Activated CD8-positive, alpha-beta T cell treated with anti-CD3 and anti-CD28 coated beads, Interleukin-2, amount 10 ng/mL, durations not matched to agents 7 days and 5 days (primary cell): ENCODE data around the gene MYH9. TPM values are rescaled to one million over a fixed set of nuclear protein-coding genes. Genes with fewer than 3 reads are reported as not detected.
A peak's percentile ranks its signal among the peaks of the same experiment; 100 is the strongest.

Source experiments
- ATAC-seq: fragments of 150-1000 bp; cut with Tn5 transposase; one replicate; pipeline ENCODE4 v1.10.0; 2021; ENCODE audit warnings: moderate library complexity
- CTCF ChIA-PET: fragments of 350-600 bp; sonication (Branson Sonifier 250); formaldehyde crosslinking; loops from one replicate; lab custom pipeline; 2021; ENCODE audit warnings: antibody characterized with exemption; lab: Charles Lee
- POLR2A ChIA-PET: fragments of 350-600 bp; sonication (Branson Sonifier 250); formaldehyde crosslinking; loops from one replicate; lab custom pipeline; 2021; ENCODE audit warnings: antibody characterized with exemption; lab: Charles Lee
- DNase-seq: peaks from one replicate; pipeline ENCODE4 v3.0.0-alpha.2; 2020
- H3K27ac Mint-ChIP-seq: one replicate; pipeline ENCODE4 v1.8.0; 2021; ENCODE audit warnings: mild to moderate bottlenecking, mixed read lengths
- H3K27me3 Mint-ChIP-seq: one replicate; pipeline ENCODE4 v1.8.0; 2021; ENCODE audit warnings: low read depth, mixed read lengths
- H3K36me3 Mint-ChIP-seq: one replicate; pipeline ENCODE4 v1.8.0; 2021; ENCODE audit warnings: low read depth, mixed read lengths
- H3K4me1 Mint-ChIP-seq: one replicate; pipeline ENCODE4 v1.8.0; 2021; ENCODE audit warnings: low read depth, mixed read lengths
- H3K4me3 Mint-ChIP-seq: one replicate; pipeline ENCODE4 v1.8.0; 2021; ENCODE audit warnings: mild to moderate bottlenecking, mixed read lengths
- H3K9me3 Mint-ChIP-seq: one replicate; pipeline ENCODE4 v1.8.0; 2022; ENCODE audit warnings: mixed read lengths; ENCODE audit not compliant: insufficient read depth
- microRNA-seq: library from miRNA; unstranded; fragments of <30 nt; microRNA quantifications from one replicate; pipeline ENCODE4 v1.2.0, GENCODE V29; 2022
- total RNA-seq, 2 experiments: library from RNA; stranded (reverse); gene quantifications; one replicate each; pipeline ENCODE4 v1.2.3, GENCODE V29; 2021

MYH9 gene
- total RNA-seq, 2 experiments from 2014 or later = 857 to 883 TPM

GRCh38 chr22:36237462-36238372 lies 150.1 kb downstream of the MYH9 start:
- peaks cover under 1% of the 10 kb centered on the region for H3K27me3 Mint-ChIP-seq
- peaks cover 58% of the 10 kb centered on the region for H3K4me1 Mint-ChIP-seq
- peaks cover 56% of the 10 kb centered on the region for H3K36me3 Mint-ChIP-seq
- peak overlapping the region; percentile 92 for H3K27ac Mint-ChIP-seq
- H3K9me3 Mint-ChIP-seq = peaks cover 15% of the 10 kb centered on the region
- DNase-seq = peak; percentile 36
- H3K4me3 Mint-ChIP-seq = peak overlapping the region; percentile 89
- ChIA-PET CTCF (interaction anchor here (0.9 to 6.1 kb wide), 19 partner anchors 10 to 249 kb away, joined by 3 to 90 read pairs (median 6); partner anchors contain the start of gene APOL1), POLR2A (interaction anchor here (1.0 kb wide), 1 partner anchor 74 kb away, joined by 3 read pairs; no protein-coding TSS in a partner anchor)
- ATAC-seq = peak; percentile 18

GRCh38 chr22:36236388-36237319 lies 151.1 kb downstream of the MYH9 start:
- POLR2A ChIA-PET = interaction anchor here (0.9 kb wide), 1 partner anchor 76 kb away, joined by 3 read pairs; the partner anchor contains the start of gene APOL3
- Mint-ChIP-seq H3K27me3 (no peaks in the 10 kb centered on the region), H3K4me3 (peak overlapping the region; percentile 89), H3K27ac (peak overlapping the region; percentile 92), H3K36me3 (peaks cover 65% of the 10 kb centered on the region), H3K4me1 (peaks cover 63% of the 10 kb centered on the region), H3K9me3 (peaks cover 10% of the 10 kb centered on the region)
- no peak for DNase-seq
- ATAC-seq = no peak
- CTCF ChIA-PET = interaction anchor here (0.9 to 6.1 kb wide), 10 partner anchors 8 to 250 kb away, joined by 3 to 90 read pairs (median 4); partner anchors contain the start of gene APOL1

GRCh38 chr22:36235585-36235984 lies 152.2 kb downstream of the MYH9 start:
- DNase-seq (no peak), ATAC-seq (no peak)
- Mint-ChIP-seq H3K4me1 (peaks cover 63% of the 10 kb centered on the region), H3K27ac (no peak overlapping the region), H3K4me3 (peak overlapping the region; percentile 12), H3K9me3 (peaks cover 10% of the 10 kb centered on the region), H3K27me3 (no peaks in the 10 kb centered on the region), H3K36me3 (peaks cover 75% of the 10 kb centered on the region)
- ChIA-PET POLR2A (interaction anchor here (0.9 kb wide), 1 partner anchor 75 kb away, joined by 3 read pairs; the partner anchor contains the start of gene APOL3), CTCF (interaction anchor here (1.1 to 6.1 kb wide), 4 partner anchors 14 to 42 kb away, joined by 3 to 90 read pairs (median 3); partner anchors contain the start of gene APOL1)

GRCh38 chr22:36234919-36235318 lies 152.8 kb downstream of the MYH9 start:
- ATAC-seq = no peak
- H3K9me3 Mint-ChIP-seq = peaks cover 10% of the 10 kb centered on the region
- peaks cover 61% of the 10 kb centered on the region for H3K4me1 Mint-ChIP-seq
- ChIA-PET CTCF (interaction anchor here (1.1 kb wide), 1 partner anchor 14 kb away, joined by 3 read pairs; no protein-coding TSS in a partner anchor), POLR2A (no interaction called here)
- peak overlapping the region; percentile 36 for H3K4me3 Mint-ChIP-seq
- no peak for DNase-seq
- no peaks in the 10 kb centered on the region for H3K27me3 Mint-ChIP-seq
- peaks cover 81% of the 10 kb centered on the region for H3K36me3 Mint-ChIP-seq
- peak overlapping the region; percentile 73 for H3K27ac Mint-ChIP-seq

- CTCF ChIA-PET = no interaction called here
- POLR2A ChIA-PET = no interaction called here
- DNase-seq (no peak), ATAC-seq (no peak)
- Mint-ChIP-seq H3K36me3 (peaks cover 85% of the 10 kb centered on the region), H3K27ac (peak overlapping the region; percentile 17), H3K27me3 (no peaks in the 10 kb centered on the region), H3K4me1 (peaks cover 59% of the 10 kb centered on the region), H3K9me3 (peaks cover 10% of the 10 kb centered on the region), H3K4me3 (no peak overlapping the region)
These were observed 153.6 kb downstream of the MYH9 start for GRCh38 chr22:36234213-36234612.

GRCh38 chr22:36233796-36234195 lies 154.0 kb downstream of the MYH9 start:
- Mint-ChIP-seq H3K36me3 (peaks cover 87% of the 10 kb centered on the region), H3K9me3 (peaks cover 10% of the 10 kb centered on the region), H3K27me3 (no peaks in the 10 kb centered on the region), H3K27ac (peak overlapping the region; percentile 17), H3K4me3 (no peak overlapping the region), H3K4me1 (peaks cover 59% of the 10 kb centered on the region)
- DNase-seq (no peak), ATAC-seq (no peak)
- POLR2A ChIA-PET = no interaction called here
- CTCF ChIA-PET = no interaction called here

- no peak for ATAC-seq
- peak overlapping the region; percentile 17 for H3K27ac Mint-ChIP-seq
- ChIA-PET CTCF (interaction anchor here (1.1 kb wide), 1 partner anchor 12 kb away, joined by 3 read pairs; no protein-coding TSS in a partner anchor), POLR2A (no interaction called here)
- no peak overlapping the region for H3K4me3 Mint-ChIP-seq
- H3K27me3 Mint-ChIP-seq = no peaks in the 10 kb centered on the region
- peaks cover 61% of the 10 kb centered on the region for H3K4me1 Mint-ChIP-seq
- H3K36me3 Mint-ChIP-seq = peaks cover 90% of the 10 kb centered on the region
- peaks cover 10% of the 10 kb centered on the region for H3K9me3 Mint-ChIP-seq
- no peak for DNase-seq
These were observed 154.9 kb downstream of the MYH9 start for GRCh38 chr22:36232715-36233401.

Small RNA genes lying within 50 kb of the gene (microRNA-seq; reads per million reads assigned to microRNA genes)
- gene MIR6819 = 2.9 reads per million

Other genes starting within 250 kb of the MYH9 start
- gene APOL3, start 227.2 kb downstream of the MYH9 start, total RNA-seq = 10 to 100 TPM; 77.1 to 80.2 TPM
- gene APOL4, start 186.2 kb downstream of the MYH9 start, total RNA-seq = 1 to 10 TPM; 6.9 to 8.5 TPM
- 10 to 100 TPM; 62.4 TPM for gene APOL2, start 148.4 kb downstream of the MYH9 start, total RNA-seq
- gene APOL1, start 134.8 kb downstream of the MYH9 start, total RNA-seq = 10 to 100 TPM; 37.4 to 38.2 TPM
- gene TXN2, start 93.7 kb upstream of the MYH9 start, total RNA-seq = 10 to 100 TPM; 74.1 to 78.4 TPM
- 10 to 100 TPM; 19.0 to 20.3 TPM for gene FOXRED2, start 119.1 kb upstream of the MYH9 start, total RNA-seq
- 100 to 1,000 TPM; 186 to 190 TPM for gene EIF3D, start 141.2 kb upstream of the MYH9 start, total RNA-seq